DOHH2 (cell line): ENCODE data around the gene CAMK2D.

ENCODE experiments used
- CTCF ChIP-seq: fragments of 200-600 bp; sonication (generic); IDR thresholded peaks from one replicate; pipeline ENCODE4 v1.5.1; 2014; ENCODE audit warnings: antibody characterized with exemption, mild to moderate bottlenecking, low read depth, low read length; ENCODE audit not compliant: poor library complexity, severe bottlenecking
- EZH2phosphoT487 ChIP-seq: fragments of 200-600 bp; sonication (generic); IDR thresholded peaks from 2 replicates; pipeline ENCODE4 v1.6.1; 2017; ENCODE audit warnings: borderline replicate concordance, mild to moderate bottlenecking, antibody characterized with exemption, low read length, moderate library complexity, mixed read lengths

DNA sequence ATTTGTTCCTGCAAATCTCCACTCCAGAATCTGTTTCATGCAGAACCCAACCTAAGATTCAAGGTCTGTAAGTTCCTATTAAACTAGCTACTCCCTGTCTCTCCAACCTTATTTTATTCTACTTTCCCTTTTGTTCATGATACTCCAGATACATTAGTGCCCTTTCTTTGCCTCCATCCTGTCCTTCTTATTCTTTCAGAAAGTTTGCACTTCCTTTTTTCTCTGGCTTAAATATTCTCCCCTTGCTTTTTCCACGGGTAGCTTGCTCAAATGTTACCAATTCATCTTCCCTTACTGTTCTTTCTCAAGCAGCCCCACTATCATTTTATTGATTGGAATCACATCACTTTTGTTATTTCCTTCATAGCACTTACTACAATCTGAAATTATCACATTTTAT is 72.1 kb downstream of the CAMK2D start:
- TF ChIP-seq CTCF, result no peak
- TF ChIP-seq EZH2phosphoT487, result no peak
